HL-60 (cell line): ENCODE results near the gene CDCA4.

Source experiments
- DNase-seq, 2 experiments: peaks; one replicate each; pipeline ENCODE4 v3.0.0-alpha.2; 2010 to 2020; ENCODE audit warnings: low read depth in 1 of 2, low spot score in 1 of 2
- H3K27ac ChIP-seq: fragments of 250-450 bp; sonication (Bioruptor Pico); replicated peaks from 2 replicates; pipeline ENCODE4 v1.5.1; 2020; ENCODE audit warnings: mild to moderate bottlenecking, moderate library complexity
- H3K27me3 ChIP-seq: fragments of 250-450 bp; sonication (Bioruptor Pico); 2 replicates; pipeline ENCODE4 v1.5.1; 2021; ENCODE audit warnings: mild to moderate bottlenecking, moderate library complexity; ENCODE audit not compliant: insufficient read depth, poor library complexity, severe bottlenecking
- H3K4me3 ChIP-seq: replicated peaks from 2 replicates; pipeline ENCODE4 v1.5.1; 2011; ENCODE audit warnings: mild to moderate bottlenecking, control low read depth, low read length; ENCODE audit not compliant: insufficient read depth
- GABPA ChIP-seq: IDR thresholded peaks from 2 replicates; pipeline ENCODE4 v1.6.1; 2012; ENCODE audit warnings: low read depth
- POLR2AphosphoS5 ChIP-seq: IDR thresholded peaks from 2 replicates; pipeline ENCODE4 v1.6.1; 2012; ENCODE audit warnings: low read depth
- SPI1 ChIP-seq: IDR thresholded peaks from 2 replicates; pipeline ENCODE4 v1.6.1; 2012; ENCODE audit warnings: low read depth, mild to moderate bottlenecking, borderline replicate concordance
- TF ChIP-seq, protein P1 (sequence below): IDR thresholded peaks from 2 replicates; pipeline ENCODE4 v1.6.1; 2012; ENCODE audit warnings: low read depth; ENCODE audit not compliant: insufficient replicate concordance
- TF ChIP-seq, protein P2 (sequence below): IDR thresholded peaks from one replicate; pipeline ENCODE4 v1.5.1; 2011; ENCODE audit warnings: low read length, control low read depth, inconsistent platforms; ENCODE audit not compliant: insufficient read depth

CDCA4 gene

DNA sequence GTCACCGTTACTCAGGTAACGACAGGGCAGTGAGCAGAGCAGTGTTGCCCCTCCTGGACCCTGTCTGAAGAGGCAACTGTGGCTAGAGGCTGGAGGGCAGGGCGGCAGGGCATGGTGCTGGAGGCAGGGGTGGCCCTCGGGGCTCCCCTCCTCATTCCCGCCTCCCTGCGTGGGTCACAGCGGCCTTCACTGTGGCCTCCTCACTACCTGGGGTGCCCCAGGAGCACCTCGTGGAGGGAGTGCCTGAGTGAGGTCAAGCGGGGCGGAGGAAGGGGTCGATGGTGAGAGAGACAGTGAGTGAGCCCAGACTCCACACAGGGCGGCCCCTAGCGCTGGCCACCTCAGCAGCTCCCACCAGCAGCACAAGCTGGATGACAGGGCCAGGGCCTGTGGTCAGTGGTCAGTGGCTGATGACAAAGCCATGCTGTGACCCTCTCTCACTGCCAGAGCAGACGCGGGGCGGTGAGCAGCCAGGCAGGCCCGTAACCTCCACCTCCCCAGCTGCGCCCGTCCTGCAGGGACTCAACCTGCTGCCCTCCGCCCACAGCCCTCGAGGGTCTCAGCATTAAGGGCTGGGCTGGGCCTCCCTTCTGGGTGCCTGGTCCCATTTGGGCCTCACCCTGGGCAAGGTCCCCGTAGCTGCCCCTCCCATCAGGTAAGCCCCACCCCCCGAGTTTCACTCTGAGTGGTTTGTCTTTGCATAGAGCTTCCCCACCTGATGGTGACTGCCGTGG, 26.6 kb upstream of the CDCA4 start:
- H3K27me3 ChIP-seq, result no peaks in the 10 kb centered on the region
- no peak overlapping the region for H3K27ac ChIP-seq
- DNase-seq, result no peak
- no peak for TF ChIP-seq SPI1
- H3K4me3 ChIP-seq, result no peak overlapping the region

DNA sequence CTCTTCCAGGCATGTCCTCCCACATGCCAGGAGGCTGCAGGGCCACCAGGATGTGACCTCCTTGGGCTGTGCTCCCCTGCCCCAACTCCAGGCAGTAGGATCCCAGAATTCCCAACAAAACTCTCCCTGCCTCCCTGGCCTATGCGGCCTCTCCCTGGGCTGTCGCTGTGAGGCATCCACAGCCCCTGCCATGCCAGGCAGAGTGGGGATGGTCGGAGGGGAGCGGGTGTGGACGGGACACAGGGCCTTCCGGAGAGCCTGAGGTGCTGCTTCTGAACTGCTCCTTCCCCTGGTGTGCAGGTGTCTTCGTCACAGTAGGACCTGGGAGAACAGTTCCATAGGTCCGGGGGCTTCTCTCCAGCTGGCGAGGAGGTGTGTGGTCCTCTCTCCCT, 26.0 kb upstream of the CDCA4 start:
- Histone ChIP-seq H3K27ac (no peak overlapping the region), H3K27me3 (no peaks in the 10 kb centered on the region), H3K4me3 (no peak overlapping the region)
- no peak for DNase-seq
- TF ChIP-seq, protein P1, sequence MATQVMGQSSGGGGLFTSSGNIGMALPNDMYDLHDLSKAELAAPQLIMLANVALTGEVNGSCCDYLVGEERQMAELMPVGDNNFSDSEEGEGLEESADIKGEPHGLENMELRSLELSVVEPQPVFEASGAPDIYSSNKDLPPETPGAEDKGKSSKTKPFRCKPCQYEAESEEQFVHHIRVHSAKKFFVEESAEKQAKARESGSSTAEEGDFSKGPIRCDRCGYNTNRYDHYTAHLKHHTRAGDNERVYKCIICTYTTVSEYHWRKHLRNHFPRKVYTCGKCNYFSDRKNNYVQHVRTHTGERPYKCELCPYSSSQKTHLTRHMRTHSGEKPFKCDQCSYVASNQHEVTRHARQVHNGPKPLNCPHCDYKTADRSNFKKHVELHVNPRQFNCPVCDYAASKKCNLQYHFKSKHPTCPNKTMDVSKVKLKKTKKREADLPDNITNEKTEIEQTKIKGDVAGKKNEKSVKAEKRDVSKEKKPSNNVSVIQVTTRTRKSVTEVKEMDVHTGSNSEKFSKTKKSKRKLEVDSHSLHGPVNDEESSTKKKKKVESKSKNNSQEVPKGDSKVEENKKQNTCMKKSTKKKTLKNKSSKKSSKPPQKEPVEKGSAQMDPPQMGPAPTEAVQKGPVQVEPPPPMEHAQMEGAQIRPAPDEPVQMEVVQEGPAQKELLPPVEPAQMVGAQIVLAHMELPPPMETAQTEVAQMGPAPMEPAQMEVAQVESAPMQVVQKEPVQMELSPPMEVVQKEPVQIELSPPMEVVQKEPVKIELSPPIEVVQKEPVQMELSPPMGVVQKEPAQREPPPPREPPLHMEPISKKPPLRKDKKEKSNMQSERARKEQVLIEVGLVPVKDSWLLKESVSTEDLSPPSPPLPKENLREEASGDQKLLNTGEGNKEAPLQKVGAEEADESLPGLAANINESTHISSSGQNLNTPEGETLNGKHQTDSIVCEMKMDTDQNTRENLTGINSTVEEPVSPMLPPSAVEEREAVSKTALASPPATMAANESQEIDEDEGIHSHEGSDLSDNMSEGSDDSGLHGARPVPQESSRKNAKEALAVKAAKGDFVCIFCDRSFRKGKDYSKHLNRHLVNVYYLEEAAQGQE, result no peak
- TF ChIP-seq GABPA, result no peak
- TF ChIP-seq POLR2AphosphoS5, result no peak
- TF ChIP-seq, protein P2, sequence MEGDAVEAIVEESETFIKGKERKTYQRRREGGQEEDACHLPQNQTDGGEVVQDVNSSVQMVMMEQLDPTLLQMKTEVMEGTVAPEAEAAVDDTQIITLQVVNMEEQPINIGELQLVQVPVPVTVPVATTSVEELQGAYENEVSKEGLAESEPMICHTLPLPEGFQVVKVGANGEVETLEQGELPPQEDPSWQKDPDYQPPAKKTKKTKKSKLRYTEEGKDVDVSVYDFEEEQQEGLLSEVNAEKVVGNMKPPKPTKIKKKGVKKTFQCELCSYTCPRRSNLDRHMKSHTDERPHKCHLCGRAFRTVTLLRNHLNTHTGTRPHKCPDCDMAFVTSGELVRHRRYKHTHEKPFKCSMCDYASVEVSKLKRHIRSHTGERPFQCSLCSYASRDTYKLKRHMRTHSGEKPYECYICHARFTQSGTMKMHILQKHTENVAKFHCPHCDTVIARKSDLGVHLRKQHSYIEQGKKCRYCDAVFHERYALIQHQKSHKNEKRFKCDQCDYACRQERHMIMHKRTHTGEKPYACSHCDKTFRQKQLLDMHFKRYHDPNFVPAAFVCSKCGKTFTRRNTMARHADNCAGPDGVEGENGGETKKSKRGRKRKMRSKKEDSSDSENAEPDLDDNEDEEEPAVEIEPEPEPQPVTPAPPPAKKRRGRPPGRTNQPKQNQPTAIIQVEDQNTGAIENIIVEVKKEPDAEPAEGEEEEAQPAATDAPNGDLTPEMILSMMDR, result no peak
- no peak for TF ChIP-seq SPI1

DNA sequence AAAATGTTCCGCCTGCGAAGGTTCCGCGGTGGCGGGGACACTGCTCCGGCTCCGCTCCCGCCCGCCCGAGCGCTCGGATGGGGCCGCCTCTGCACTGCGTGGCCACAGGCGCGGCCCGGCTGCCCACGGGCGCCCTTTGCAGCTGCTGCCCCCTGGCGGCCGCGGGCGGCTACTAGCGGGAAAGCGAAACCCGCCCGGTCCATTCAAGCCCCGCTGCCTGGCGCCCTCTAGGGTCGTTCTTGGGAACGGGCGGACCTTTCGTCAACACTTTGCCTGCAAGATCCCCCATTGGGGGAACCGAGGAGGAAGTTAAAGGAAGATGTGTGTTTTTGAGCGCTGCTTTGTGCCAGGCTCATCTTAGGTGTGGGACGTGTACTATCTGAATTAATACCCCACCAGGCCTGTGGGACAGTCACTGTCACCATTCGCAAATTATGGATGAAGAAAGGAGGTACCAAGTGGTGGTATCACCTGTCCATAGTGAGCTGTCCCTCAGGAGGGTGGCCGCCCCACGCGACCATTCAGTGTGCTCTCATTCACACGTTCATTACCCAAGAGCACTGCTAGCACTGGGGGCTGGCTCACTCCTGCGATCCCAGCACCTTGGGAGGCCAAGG, 24.9 kb upstream of the CDCA4 start:
- Histone ChIP-seq H3K27ac (no peak overlapping the region), H3K27me3 (no peaks in the 10 kb centered on the region), H3K4me3 (no peak overlapping the region)
- TF ChIP-seq SPI1 (no peak; the same call in 1 of the 2 replicates), GABPA (no peak), POLR2AphosphoS5 (peak; percentile 61; the same call in 1 of the 2 replicates)
- TF ChIP-seq, protein P1, result no peak
- TF ChIP-seq, protein P2, result peak; percentile 91
- peak; percentile 77 to 94 for DNase-seq

DNA sequence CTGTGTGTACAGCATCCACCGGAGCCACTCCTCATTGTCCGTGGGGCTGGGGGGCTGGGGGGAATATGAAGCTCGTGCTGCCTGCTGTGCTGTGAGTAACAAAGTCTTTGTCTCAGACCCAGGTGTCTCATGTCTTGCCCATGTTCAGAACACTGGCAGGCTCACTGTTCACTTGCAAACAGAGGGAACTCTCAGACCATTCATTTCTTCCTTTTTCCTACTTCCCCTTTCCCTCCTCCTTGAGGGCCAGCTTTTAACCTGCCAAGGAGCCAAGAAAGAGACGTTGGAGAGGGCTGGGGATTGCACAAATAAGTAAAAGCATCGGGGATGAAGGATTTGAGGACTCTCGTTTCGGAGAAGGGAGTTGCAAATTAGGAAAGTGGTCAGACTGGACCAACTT, 22.8 kb upstream of the CDCA4 start:
- H3K4me3 ChIP-seq, result no peak overlapping the region
- no peak overlapping the region for H3K27ac ChIP-seq
- H3K27me3 ChIP-seq, result no peaks in the 10 kb centered on the region
- DNase-seq, result peak in 1 of 2 experiments; percentile 59
- no peak for TF ChIP-seq GABPA
- TF ChIP-seq, protein P2, result no peak
- TF ChIP-seq SPI1, result peak; percentile 75; the same call in 1 of the 2 replicates
- TF ChIP-seq POLR2AphosphoS5, result no peak
- TF ChIP-seq, protein P1, result no peak
